22Rv1 (cell line): Measurements from ENCODE around the gene WASF1.

ENCODE experiments used
- ZFX ChIP-seq: fragments of 450-650 bp; IDR thresholded peaks from 2 replicates; pipeline ENCODE4 v1.6.1; 2017; ENCODE audit warnings: antibody characterized with exemption, borderline replicate concordance
- TF ChIP-seq, protein P1 (sequence below): fragments of 450-650 bp; IDR thresholded peaks from 2 replicates; pipeline ENCODE4 v1.5.1; 2017; ENCODE audit warnings: mild to moderate bottlenecking

DNA sequence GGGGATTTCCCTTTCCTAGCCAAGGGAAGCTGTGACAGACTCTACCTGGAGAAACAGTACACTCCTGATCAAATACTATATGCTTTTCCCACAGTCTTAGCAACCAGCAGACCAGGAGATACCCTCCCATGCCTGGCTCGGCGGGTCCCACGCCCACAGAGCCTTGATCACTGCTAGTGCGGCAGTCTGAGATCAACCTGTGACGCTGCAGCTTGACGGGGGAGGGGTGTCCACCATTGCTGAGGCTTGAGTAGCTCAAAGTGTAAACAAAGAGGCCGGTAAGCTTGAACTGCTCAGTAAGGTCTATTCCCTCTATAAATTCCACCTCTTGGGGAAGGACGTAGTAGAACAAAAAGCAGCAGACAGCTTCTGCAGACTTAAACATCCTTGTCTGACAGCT, 63.2 kb downstream of the WASF1 start:
- TF ChIP-seq, protein P1, sequence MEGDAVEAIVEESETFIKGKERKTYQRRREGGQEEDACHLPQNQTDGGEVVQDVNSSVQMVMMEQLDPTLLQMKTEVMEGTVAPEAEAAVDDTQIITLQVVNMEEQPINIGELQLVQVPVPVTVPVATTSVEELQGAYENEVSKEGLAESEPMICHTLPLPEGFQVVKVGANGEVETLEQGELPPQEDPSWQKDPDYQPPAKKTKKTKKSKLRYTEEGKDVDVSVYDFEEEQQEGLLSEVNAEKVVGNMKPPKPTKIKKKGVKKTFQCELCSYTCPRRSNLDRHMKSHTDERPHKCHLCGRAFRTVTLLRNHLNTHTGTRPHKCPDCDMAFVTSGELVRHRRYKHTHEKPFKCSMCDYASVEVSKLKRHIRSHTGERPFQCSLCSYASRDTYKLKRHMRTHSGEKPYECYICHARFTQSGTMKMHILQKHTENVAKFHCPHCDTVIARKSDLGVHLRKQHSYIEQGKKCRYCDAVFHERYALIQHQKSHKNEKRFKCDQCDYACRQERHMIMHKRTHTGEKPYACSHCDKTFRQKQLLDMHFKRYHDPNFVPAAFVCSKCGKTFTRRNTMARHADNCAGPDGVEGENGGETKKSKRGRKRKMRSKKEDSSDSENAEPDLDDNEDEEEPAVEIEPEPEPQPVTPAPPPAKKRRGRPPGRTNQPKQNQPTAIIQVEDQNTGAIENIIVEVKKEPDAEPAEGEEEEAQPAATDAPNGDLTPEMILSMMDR, result no peak
- TF ChIP-seq ZFX, result no peak
